Astrocyte (in vitro differentiated cells and primary cell): ENCODE data around the gene LPCAT4. TPM values are rescaled to one million over a fixed set of nuclear protein-coding genes. Genes with fewer than 3 reads are reported as not detected.

Experiments
- DNase-seq: peaks from one replicate; pipeline ENCODE4 v3.0.0-alpha.2; 2010; ENCODE audit warnings: low read depth
- FAIRE-seq: peaks from 2 replicates; lab custom pipeline; 2011; peaks lifted over from hg19 to GRCh38; lab: Jason Lieb, UNC
- H2AFZ ChIP-seq: 2 replicates; pipeline ENCODE4 v1.6.0; 2012; ENCODE audit warnings: low read depth, low read length, inconsistent platforms
- H3K27ac ChIP-seq: 2 replicates; pipeline ENCODE4 v1.5.1; 2011; ENCODE audit warnings: low read depth, low read length, inconsistent platforms
- H3K27me3 ChIP-seq: 2 replicates; pipeline ENCODE4 v1.6.0; 2011; ENCODE audit warnings: low read length, inconsistent platforms; ENCODE audit not compliant: insufficient read depth
- H3K36me3 ChIP-seq: 2 replicates; pipeline ENCODE4 v1.5.1; 2011; ENCODE audit warnings: low read length, inconsistent platforms; ENCODE audit not compliant: insufficient read depth
- H3K4me1 ChIP-seq: 2 replicates; pipeline ENCODE4 v1.5.1; 2011; ENCODE audit warnings: low read length, inconsistent platforms; ENCODE audit not compliant: insufficient read depth
- H3K4me2 ChIP-seq: 2 replicates; pipeline ENCODE4 v1.6.0; 2012; ENCODE audit warnings: low read length, inconsistent platforms
- H3K4me3 ChIP-seq: 2 replicates; pipeline ENCODE4 v1.5.1; 2011; ENCODE audit warnings: low read depth, mild to moderate bottlenecking, low read length, inconsistent platforms; ENCODE audit not compliant: insufficient read depth
- H3K79me2 ChIP-seq: 2 replicates; pipeline ENCODE4 v1.6.0; 2012; ENCODE audit warnings: mild to moderate bottlenecking, low read length, inconsistent platforms; ENCODE audit not compliant: insufficient read depth
- H3K9ac ChIP-seq: 2 replicates; pipeline ENCODE4 v1.6.0; 2012; ENCODE audit warnings: mild to moderate bottlenecking, low read length, inconsistent platforms
- H3K9me3 ChIP-seq: 2 replicates; pipeline ENCODE4 v1.5.1; 2012; ENCODE audit warnings: low read depth, mild to moderate bottlenecking, low read length, inconsistent platforms; ENCODE audit not compliant: insufficient read depth
- H4K20me1 ChIP-seq: 2 replicates; pipeline ENCODE4 v1.6.0; 2012; ENCODE audit warnings: low read length, inconsistent platforms; ENCODE audit not compliant: insufficient read depth
- H3K27ac Mint-ChIP-seq: one replicate; pipeline ENCODE4 v1.8.0; 2021; ENCODE audit warnings: mild to moderate bottlenecking, mixed read lengths; ENCODE audit not compliant: unreplicated experiment
- H3K27me3 Mint-ChIP-seq: one replicate; pipeline ENCODE4 v1.8.0; 2021; ENCODE audit warnings: low read depth, mixed read lengths; ENCODE audit not compliant: unreplicated experiment
- H3K36me3 Mint-ChIP-seq: one replicate; pipeline ENCODE4 v1.8.0; 2021; ENCODE audit warnings: low read depth, mixed read lengths; ENCODE audit not compliant: unreplicated experiment
- H3K4me1 Mint-ChIP-seq: one replicate; pipeline ENCODE4 v1.8.0; 2021; ENCODE audit warnings: low read depth, mixed read lengths; ENCODE audit not compliant: unreplicated experiment
- H3K4me3 Mint-ChIP-seq: one replicate; pipeline ENCODE4 v1.8.0; 2021; ENCODE audit warnings: mild to moderate bottlenecking, moderate library complexity, mixed read lengths; ENCODE audit not compliant: unreplicated experiment
- H3K9me3 Mint-ChIP-seq: one replicate; pipeline ENCODE4 v1.8.0; 2021; ENCODE audit warnings: mild to moderate bottlenecking, mixed read lengths; ENCODE audit not compliant: unreplicated experiment
- CTCF ChIP-seq: IDR thresholded peaks from 2 replicates; pipeline ENCODE4 v1.5.1; 2011; ENCODE audit warnings: low read depth, mild to moderate bottlenecking, inconsistent platforms, low read length, moderate library complexity; ENCODE audit not compliant: insufficient read depth
- EZH2 ChIP-seq: IDR thresholded peaks from 2 replicates; pipeline ENCODE4 v1.6.1; 2012; ENCODE audit warnings: mild to moderate bottlenecking, low read length, inconsistent platforms; ENCODE audit not compliant: insufficient read depth
- total RNA-seq: library from RNA; stranded (reverse); gene quantifications from 2 replicates; pipeline ENCODE4 v1.2.1, GENCODE V29; 2021

Gene LPCAT4
- total RNA-seq, 1 donor from 2014 or later, result 44.4 TPM

DNA sequence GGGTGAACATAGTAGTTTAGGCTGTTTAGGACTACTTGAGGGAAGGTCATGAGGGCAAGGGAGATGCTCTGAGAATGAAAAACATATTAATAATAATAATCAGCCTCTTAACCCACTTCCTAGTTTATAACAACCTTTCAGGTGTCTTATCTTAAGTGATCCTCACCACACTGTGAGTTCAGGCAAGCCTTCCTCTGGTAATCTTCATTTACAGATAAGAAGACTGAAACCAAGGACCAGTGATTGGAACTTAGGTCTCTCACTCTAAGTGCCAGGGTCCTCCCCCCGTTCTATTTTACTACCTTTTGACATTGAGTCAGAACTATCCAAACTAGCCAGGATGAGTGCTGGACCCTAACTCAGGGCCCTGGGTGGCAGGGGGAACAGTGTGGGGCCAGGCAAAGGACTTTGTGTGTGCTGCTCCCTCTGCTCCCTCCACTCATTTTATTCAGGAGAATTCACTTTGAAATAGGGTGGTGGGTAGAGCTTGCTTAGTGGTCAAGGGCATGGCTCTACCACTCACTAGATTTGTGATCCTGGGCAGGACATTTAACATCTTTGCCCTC is 18.2 kb downstream of the LPCAT4 start:
- H3K4me1 Mint-ChIP-seq, result no peaks in the 10 kb centered on the region
- no peaks in the 10 kb centered on the region for H3K4me1 ChIP-seq
- no peaks in the 10 kb centered on the region for H3K36me3 ChIP-seq
- H3K27ac ChIP-seq, result no peak overlapping the region
- H3K36me3 Mint-ChIP-seq, result peaks cover 2% of the 10 kb centered on the region
- H3K27me3 Mint-ChIP-seq, result peaks cover 8% of the 10 kb centered on the region
- no peaks in the 10 kb centered on the region for H3K9me3 Mint-ChIP-seq
- H3K79me2 ChIP-seq, result no peaks in the 10 kb centered on the region
- no peak overlapping the region for H3K4me3 ChIP-seq
- DNase-seq, result no peak
- no peak overlapping the region for H3K9ac ChIP-seq
- H3K27me3 ChIP-seq, result peaks cover 2% of the 10 kb centered on the region
- TF ChIP-seq CTCF (no peak), EZH2 (no peak)
- H3K4me2 ChIP-seq, result no peak overlapping the region
- H3K9me3 ChIP-seq, result no peaks in the 10 kb centered on the region
- no peak overlapping the region for H3K27ac Mint-ChIP-seq
- FAIRE-seq, result no peak
- no peak overlapping the region for H3K4me3 Mint-ChIP-seq
- no peaks in the 10 kb centered on the region for H4K20me1 ChIP-seq
- no peak overlapping the region for H2AFZ ChIP-seq

- FAIRE-seq (no peak), DNase-seq (no peak)
- Mint-ChIP-seq H3K27ac (no peak overlapping the region), H3K9me3 (no peaks in the 10 kb centered on the region), H3K4me1 (no peaks in the 10 kb centered on the region), H3K27me3 (peaks cover 8% of the 10 kb centered on the region), H3K36me3 (peaks cover 2% of the 10 kb centered on the region), H3K4me3 (no peak overlapping the region)
- TF ChIP-seq EZH2, result no peak
- no peak for TF ChIP-seq CTCF
- no peaks in the 10 kb centered on the region for H4K20me1 ChIP-seq
- no peaks in the 10 kb centered on the region for H3K4me1 ChIP-seq
- H3K9ac ChIP-seq, result no peak overlapping the region
- no peak overlapping the region for H2AFZ ChIP-seq
- H3K27ac ChIP-seq, result no peak overlapping the region
- no peaks in the 10 kb centered on the region for H3K9me3 ChIP-seq
- no peaks in the 10 kb centered on the region for H3K36me3 ChIP-seq
- H3K79me2 ChIP-seq, result no peaks in the 10 kb centered on the region
- peaks cover 2% of the 10 kb centered on the region for H3K27me3 ChIP-seq
- no peak overlapping the region for H3K4me3 ChIP-seq
- H3K4me2 ChIP-seq, result no peak overlapping the region
Observed at GRCh38 chr15:34347951-34348638, 18.9 kb downstream of the LPCAT4 start.
